GM19397 (cell line): ENCODE data around the gene CALU.

ENCODE experiments used
- ATAC-seq: cut with Tn5 transposase; IDR thresholded peaks from one replicate; pipeline ENCODE4 v1.9.1; 2021; ENCODE audit warnings: mild to moderate bottlenecking, moderate library complexity; ENCODE audit not compliant: unreplicated experiment

The CALU gene

DNA sequence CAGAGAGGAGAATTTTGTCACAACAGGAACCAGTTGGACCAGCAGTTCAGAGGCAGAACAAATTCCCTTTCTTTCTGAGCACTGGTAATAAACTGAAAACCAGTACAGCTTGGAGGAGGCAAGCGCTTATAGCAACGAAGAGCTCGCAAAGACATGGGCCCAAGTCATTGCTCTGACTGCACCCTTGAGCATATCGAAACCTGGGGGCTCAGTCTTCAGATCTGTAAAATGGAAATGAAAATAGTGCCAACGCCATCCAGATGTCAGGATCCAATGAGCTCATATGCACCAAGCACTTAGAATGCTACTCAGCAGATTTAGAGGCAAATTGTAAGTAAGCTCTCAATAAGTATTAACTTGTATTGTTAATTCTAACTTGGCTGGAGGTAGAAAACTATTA is 14.4 kb upstream of the CALU start:
- ATAC-seq: no peak

DNA sequence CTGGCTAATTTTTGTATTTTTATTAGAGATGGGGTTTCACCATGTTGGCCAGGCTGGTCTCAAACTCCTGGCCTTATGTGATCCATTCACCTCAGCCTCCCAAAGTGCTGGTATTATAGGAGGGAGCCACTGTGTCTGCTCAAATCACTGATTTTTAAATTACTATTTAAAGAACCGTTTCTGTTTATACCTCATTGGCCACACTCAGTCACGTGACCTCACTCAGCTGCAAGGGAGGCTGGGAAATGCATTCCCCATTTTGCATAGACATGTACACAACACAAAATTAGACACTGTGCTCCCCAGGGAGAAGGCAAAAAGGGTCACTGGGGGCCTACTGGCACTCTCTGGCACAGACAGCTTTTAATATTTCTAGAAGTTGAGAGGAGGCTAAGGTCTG is 13.6 kb upstream of the CALU start:
- no peak for ATAC-seq

DNA sequence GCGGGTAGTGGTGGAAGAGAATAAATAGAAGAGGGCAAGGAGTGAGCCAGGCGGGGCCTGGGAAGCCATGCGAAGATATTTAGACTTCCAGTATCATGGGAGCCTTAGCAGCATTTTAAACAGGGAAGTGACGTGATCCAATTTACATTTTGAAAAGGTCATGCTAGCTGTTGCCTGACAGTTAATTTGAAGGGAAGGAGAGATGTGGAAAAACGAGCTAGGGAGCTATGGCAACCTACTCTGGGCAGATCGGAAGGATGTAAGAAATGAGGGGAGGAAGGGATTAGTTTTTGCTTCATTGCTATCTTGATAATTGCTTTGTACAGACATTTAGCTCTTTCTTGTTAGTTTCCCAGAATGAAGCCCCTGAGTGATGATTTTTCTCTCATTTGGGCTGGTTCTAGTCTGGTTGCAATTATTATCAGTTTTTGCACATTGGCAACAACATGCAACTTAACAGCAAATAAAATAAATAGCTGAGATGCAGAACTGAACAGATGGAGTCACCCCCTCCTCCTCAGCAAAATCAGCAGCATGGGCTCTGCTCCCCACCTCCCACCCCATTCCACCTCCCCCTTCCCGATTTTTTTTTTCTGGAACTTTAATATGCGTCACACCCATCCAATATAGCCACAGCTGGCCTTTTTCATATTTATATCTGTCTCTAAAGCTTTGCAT is 13.0 kb upstream of the CALU start:
- ATAC-seq: no peak

- ATAC-seq: no peak
Observed at GRCh38 chr7:128726737-128727072, 12.5 kb upstream of the CALU start.

GRCh38 chr7:128727239-128727638 is 11.9 kb upstream of the CALU start:
- no peak for ATAC-seq

DNA sequence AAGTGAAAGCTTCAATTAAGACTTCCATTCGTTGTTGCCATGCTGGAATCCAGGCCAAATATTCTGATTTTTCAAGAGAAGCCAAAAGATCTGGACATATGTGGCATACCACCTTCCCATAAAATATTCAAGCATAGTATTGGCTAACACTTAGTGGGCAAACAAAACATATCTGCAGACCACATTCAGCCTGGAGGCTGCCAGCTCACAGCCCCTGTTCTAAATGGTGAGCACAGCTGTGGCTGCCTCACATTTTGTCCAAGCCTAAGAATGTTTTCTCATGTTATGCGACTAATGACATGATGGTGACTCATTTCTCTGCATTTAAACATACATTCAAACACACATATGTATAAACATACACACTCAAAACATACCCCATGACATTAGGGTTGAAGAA is 10.6 kb upstream of the CALU start:
- ATAC-seq: no peak

- no peak for ATAC-seq
Observed at GRCh38 chr7:128729494-128729893, 9.7 kb upstream of the CALU start.

- ATAC-seq: no peak
Observed at GRCh38 chr7:128731184-128731583, 8.0 kb upstream of the CALU start.

GRCh38 chr7:128732521-128733277 is 6.5 kb upstream of the CALU start:
- no peak for ATAC-seq

- ATAC-seq: no peak
Observed at GRCh38 chr7:128733278-128733645, 5.9 kb upstream of the CALU start.

- no peak for ATAC-seq
Observed at GRCh38 chr7:128734890-128735289, 4.3 kb upstream of the CALU start.

GRCh38 chr7:128735436-128735835 is 3.7 kb upstream of the CALU start:
- no peak for ATAC-seq

GRCh38 chr7:128737441-128737840 is 1.7 kb upstream of the CALU start:
- ATAC-seq: no peak

- ATAC-seq: no peak
Observed at GRCh38 chr7:128737867-128738385, 1.2 kb upstream of the CALU start.

GRCh38 chr7:128738570-128739047 is 550 bp upstream of the CALU start:
- ATAC-seq: no peak

GRCh38 chr7:128739990-128740682 is 977 bp downstream of the CALU start:
- no peak for ATAC-seq

GRCh38 chr7:128740996-128741395 is 1.8 kb downstream of the CALU start:
- ATAC-seq: no peak

GRCh38 chr7:128741491-128741890 is 2.3 kb downstream of the CALU start:
- ATAC-seq: no peak

DNA sequence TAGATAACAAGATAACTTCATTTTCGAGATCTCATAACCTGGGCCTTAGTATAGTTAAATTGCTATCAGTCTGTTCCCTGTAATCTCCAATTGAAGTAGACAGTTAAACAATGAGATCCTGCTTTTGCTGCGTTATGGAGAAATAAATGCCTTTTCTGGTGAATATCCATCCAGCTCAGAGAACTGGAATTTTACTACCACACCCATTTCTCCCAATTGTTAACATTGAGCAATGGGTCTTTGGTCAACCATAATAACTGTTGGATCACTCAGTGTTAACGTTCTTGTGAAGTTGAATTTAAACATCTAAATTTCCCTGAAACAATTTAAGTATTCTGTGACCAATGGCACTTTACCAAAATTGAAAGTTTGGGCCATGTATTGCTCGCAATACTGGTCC is 3.0 kb downstream of the CALU start:
- ATAC-seq: no peak

GRCh38 chr7:128743112-128743772 is 4.1 kb downstream of the CALU start:
- ATAC-seq: no peak

GRCh38 chr7:128744366-128744905 is 5.3 kb downstream of the CALU start:
- ATAC-seq: no peak
